ENCODE measurements around the gene PRMT9.

The PRMT9 gene

GRCh38 chr4:147678796-147679549 is 5.0 kb downstream of the PRMT9 start:
- no peak for DNase-seq

- DNase-seq = no peak
Measured at GRCh38 chr4:147678106-147678505, 5.9 kb downstream of the PRMT9 start.

GRCh38 chr4:147674496-147674895 is 9.5 kb downstream of the PRMT9 start:
- DNase-seq = no peak

GRCh38 chr4:147674073-147674472 is 9.9 kb downstream of the PRMT9 start:
- no peak for DNase-seq

GRCh38 chr4:147658501-147658900 is 25.5 kb downstream of the PRMT9 start:
- DNase-seq = no peak

- DNase-seq = no peak
Measured at GRCh38 chr4:147655639-147656038, 28.3 kb downstream of the PRMT9 start.

- DNase-seq = no peak
Measured at GRCh38 chr4:147651563-147651962, 32.4 kb downstream of the PRMT9 start.

GRCh38 chr4:147648656-147649055 is 35.3 kb downstream of the PRMT9 start:
- no peak for DNase-seq

GRCh38 chr4:147645099-147645498 is 38.9 kb downstream of the PRMT9 start:
- no peak for DNase-seq

- DNase-seq = no peak
Measured at GRCh38 chr4:147644471-147644870, 39.5 kb downstream of the PRMT9 start.

- DNase-seq = no peak
Measured at GRCh38 chr4:147643616-147644015, 40.3 kb downstream of the PRMT9 start.

- no peak for DNase-seq
Measured at GRCh38 chr4:147640331-147640730, 43.6 kb downstream of the PRMT9 start.

GRCh38 chr4:147639388-147639787 is 44.6 kb downstream of the PRMT9 start:
- no peak for DNase-seq

- no peak for DNase-seq
Measured at GRCh38 chr4:147638942-147639341, 45.0 kb downstream of the PRMT9 start.

GRCh38 chr4:147638365-147638764 is 45.6 kb downstream of the PRMT9 start:
- no peak for DNase-seq

- no peak for DNase-seq
Measured at GRCh38 chr4:147635348-147635747, 48.6 kb downstream of the PRMT9 start.

GRCh38 chr4:147633643-147634042 is 50.3 kb downstream of the PRMT9 start:
- DNase-seq = no peak

- no peak for DNase-seq
Measured at GRCh38 chr4:147633113-147633512, 50.9 kb downstream of the PRMT9 start.

- no peak for DNase-seq
Measured at GRCh38 chr4:147629783-147630730, 53.9 kb downstream of the PRMT9 start.

- no peak for DNase-seq
Measured at GRCh38 chr4:147628415-147628814, 55.5 kb downstream of the PRMT9 start.

- no peak for DNase-seq
Measured at GRCh38 chr4:147626903-147627302, 57.1 kb downstream of the PRMT9 start.

GRCh38 chr4:147625733-147626132 is 58.2 kb downstream of the PRMT9 start:
- no peak for DNase-seq

GRCh38 chr4:147620315-147620714 is 63.6 kb downstream of the PRMT9 start:
- no peak for DNase-seq
